ENCODE measurements around the gene UGCG.

DNA sequence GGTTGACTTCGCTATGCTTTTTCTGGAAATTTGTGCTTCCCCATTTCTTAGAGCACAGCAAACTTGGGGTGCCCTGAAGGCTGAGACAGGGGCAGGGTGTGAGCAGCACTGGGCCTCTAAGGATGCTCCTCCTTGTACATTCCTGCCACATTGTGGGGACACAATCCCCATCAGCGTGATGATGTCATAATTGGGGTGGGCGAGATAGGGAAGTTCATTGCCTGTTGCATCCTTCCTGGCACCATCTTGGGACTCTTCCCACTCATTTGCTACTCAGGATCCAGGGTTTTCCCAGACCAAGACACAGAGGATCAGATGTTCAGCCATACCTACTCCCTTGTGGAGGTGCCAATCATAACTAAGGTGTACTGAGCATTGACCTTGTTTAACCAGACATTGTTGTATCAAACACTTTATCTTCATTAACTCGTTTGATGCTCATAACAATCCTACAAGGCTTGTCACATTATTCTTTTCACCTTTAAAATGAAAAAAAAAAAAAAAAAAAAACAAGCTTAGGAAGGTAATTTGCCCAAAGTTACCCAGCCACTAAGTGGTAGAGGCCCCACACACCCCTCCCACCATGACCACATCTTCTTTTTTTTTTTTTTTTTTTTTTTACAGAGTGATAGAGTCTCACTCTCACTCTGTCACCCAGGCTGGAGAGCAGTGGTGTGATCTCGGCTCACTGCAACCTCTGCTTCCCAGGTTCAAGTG, 87.6 kb downstream of the UGCG start:
- TF ChIP-seq, protein P1, sequence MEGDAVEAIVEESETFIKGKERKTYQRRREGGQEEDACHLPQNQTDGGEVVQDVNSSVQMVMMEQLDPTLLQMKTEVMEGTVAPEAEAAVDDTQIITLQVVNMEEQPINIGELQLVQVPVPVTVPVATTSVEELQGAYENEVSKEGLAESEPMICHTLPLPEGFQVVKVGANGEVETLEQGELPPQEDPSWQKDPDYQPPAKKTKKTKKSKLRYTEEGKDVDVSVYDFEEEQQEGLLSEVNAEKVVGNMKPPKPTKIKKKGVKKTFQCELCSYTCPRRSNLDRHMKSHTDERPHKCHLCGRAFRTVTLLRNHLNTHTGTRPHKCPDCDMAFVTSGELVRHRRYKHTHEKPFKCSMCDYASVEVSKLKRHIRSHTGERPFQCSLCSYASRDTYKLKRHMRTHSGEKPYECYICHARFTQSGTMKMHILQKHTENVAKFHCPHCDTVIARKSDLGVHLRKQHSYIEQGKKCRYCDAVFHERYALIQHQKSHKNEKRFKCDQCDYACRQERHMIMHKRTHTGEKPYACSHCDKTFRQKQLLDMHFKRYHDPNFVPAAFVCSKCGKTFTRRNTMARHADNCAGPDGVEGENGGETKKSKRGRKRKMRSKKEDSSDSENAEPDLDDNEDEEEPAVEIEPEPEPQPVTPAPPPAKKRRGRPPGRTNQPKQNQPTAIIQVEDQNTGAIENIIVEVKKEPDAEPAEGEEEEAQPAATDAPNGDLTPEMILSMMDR (IDR thresholded peaks at IDR 0.05) = no peak
- TF ChIP-seq POLR2A (IDR thresholded peaks at IDR 0.05) = no peak

Measured in thyroid gland (tissue), 4 donors.